ENCODE data around the gene TSPAN13. TPM values are rescaled to one million over a fixed set of nuclear protein-coding genes. Genes with fewer than 3 reads are reported as not detected.

Gene TSPAN13
- total RNA-seq, 1 donor from 2014 or later, result 36.7 TPM

GRCh38 chr7:16740623-16740953 lies 13.0 kb upstream of the TSPAN13 start:
- Mint-ChIP-seq H3K27me3 (ENCODE audit: low read depth) (no peaks in the 10 kb centered on the region), H3K36me3 (ENCODE audit: low read depth) (no peaks in the 10 kb centered on the region), H3K27ac (ENCODE audit: unreplicated experiment) (no peak overlapping the region), H3K4me3 (no peak overlapping the region), H3K4me1 (peaks cover 27% of the 10 kb centered on the region), H3K9me3 (no peaks in the 10 kb centered on the region)
- no peak for DNase-seq (ENCODE audit: low read depth, low spot score)
- TF ChIP-seq CTCF (conservative IDR thresholded peaks at IDR 0.05), result no peak

GRCh38 chr7:16740996-16741395 lies 12.6 kb upstream of the TSPAN13 start:
- Mint-ChIP-seq H3K4me3 (no peak overlapping the region), H3K27me3 (ENCODE audit: low read depth) (no peaks in the 10 kb centered on the region), H3K9me3 (no peaks in the 10 kb centered on the region), H3K27ac (ENCODE audit: unreplicated experiment) (no peak overlapping the region), H3K4me1 (peaks cover 29% of the 10 kb centered on the region), H3K36me3 (ENCODE audit: low read depth) (no peaks in the 10 kb centered on the region)
- DNase-seq (ENCODE audit: low read depth, low spot score), result no peak
- TF ChIP-seq CTCF (conservative IDR thresholded peaks at IDR 0.05), result no peak

- Mint-ChIP-seq H3K27me3 (ENCODE audit: low read depth) (no peaks in the 10 kb centered on the region), H3K4me3 (no peak overlapping the region), H3K4me1 (peaks cover 29% of the 10 kb centered on the region), H3K27ac (ENCODE audit: unreplicated experiment) (no peak overlapping the region), H3K36me3 (ENCODE audit: low read depth) (no peaks in the 10 kb centered on the region), H3K9me3 (no peaks in the 10 kb centered on the region)
- no peak for DNase-seq (ENCODE audit: low read depth, low spot score)
- TF ChIP-seq CTCF (conservative IDR thresholded peaks at IDR 0.05), result no peak
Measured at GRCh38 chr7:16741676-16742075, 11.9 kb upstream of the TSPAN13 start.

- Mint-ChIP-seq H3K27me3 (ENCODE audit: low read depth) (no peaks in the 10 kb centered on the region), H3K36me3 (ENCODE audit: low read depth) (no peaks in the 10 kb centered on the region), H3K9me3 (no peaks in the 10 kb centered on the region), H3K4me1 (peaks cover 36% of the 10 kb centered on the region), H3K4me3 (no peak overlapping the region), H3K27ac (ENCODE audit: unreplicated experiment) (no peak overlapping the region)
- TF ChIP-seq CTCF (conservative IDR thresholded peaks at IDR 0.05), result no peak
- no peak for DNase-seq (ENCODE audit: low read depth, low spot score)
Measured at GRCh38 chr7:16742547-16742946, 11.0 kb upstream of the TSPAN13 start.

GRCh38 chr7:16743236-16743635 lies 10.3 kb upstream of the TSPAN13 start:
- Mint-ChIP-seq H3K27ac (ENCODE audit: unreplicated experiment) (no peak overlapping the region), H3K9me3 (no peaks in the 10 kb centered on the region), H3K36me3 (ENCODE audit: low read depth) (no peaks in the 10 kb centered on the region), H3K27me3 (ENCODE audit: low read depth) (no peaks in the 10 kb centered on the region), H3K4me1 (peaks cover 31% of the 10 kb centered on the region), H3K4me3 (no peak overlapping the region)
- no peak for DNase-seq (ENCODE audit: low read depth, low spot score)
- no peak for TF ChIP-seq CTCF (conservative IDR thresholded peaks at IDR 0.05)
